HG03342 (cell line): ENCODE results near the gene SMARCD3.

Source experiments
- ATAC-seq: cut with Tn5 transposase; IDR thresholded peaks from one replicate; pipeline ENCODE4 v1.9.1; 2021; ENCODE audit warnings: mild to moderate bottlenecking, moderate library complexity; ENCODE audit not compliant: unreplicated experiment

The SMARCD3 gene

GRCh38 chr7:151248346-151249033 is at the start of gene SMARCD3:
TSS of gene SMARCD3 (minus strand) at chr7:151248694. CDS start at chr7:151248562, 132 bp downstream.
- ATAC-seq = no peak

- ATAC-seq = no peak
Measured at GRCh38 chr7:151296202-151296992, 47.9 kb upstream of the SMARCD3 start.

GRCh38 chr7:151292850-151293249 is 44.4 kb upstream of the SMARCD3 start:
- ATAC-seq = no peak

DNA sequence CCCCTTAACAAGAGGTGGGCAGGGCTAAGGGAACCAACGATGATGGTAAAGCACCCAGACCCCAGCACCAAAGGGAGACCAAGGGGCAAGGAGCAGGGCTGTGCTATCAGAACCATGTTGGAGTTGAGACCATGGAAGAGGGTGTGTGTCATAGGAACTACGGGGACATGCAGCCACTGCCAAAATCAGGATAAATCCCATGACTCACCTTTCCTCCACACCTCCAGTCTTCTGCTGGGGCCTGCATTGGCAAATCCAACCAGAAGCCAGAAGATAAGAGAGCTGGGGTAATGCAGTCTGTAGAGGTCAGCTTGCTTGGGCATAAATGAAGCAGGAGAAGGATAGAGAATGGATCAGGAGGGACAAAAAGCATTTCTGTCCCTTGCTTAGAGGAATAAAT is 42.7 kb upstream of the SMARCD3 start:
- ATAC-seq = no peak

GRCh38 chr7:151290355-151290760 is 41.9 kb upstream of the SMARCD3 start:
- no peak for ATAC-seq

DNA sequence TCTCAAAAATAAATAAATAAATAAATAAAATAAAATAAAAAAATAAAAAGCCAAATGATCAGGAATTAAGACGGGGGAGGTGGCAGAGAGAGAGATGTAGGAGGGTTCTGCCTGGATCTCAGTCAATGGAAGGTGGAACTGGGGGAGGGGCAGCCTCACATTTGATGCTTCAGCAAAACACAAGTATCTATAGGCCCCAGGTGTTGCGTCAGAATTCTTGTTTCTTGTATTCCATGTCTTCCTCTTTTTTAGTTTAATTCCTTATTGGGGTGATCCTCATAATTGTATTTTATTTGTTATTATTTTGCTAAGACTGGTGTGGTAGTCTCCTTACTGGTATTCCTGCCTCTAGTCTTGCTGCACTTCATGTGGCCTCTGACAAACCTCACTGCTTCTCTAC is 41.4 kb upstream of the SMARCD3 start:
- no peak for ATAC-seq

DNA sequence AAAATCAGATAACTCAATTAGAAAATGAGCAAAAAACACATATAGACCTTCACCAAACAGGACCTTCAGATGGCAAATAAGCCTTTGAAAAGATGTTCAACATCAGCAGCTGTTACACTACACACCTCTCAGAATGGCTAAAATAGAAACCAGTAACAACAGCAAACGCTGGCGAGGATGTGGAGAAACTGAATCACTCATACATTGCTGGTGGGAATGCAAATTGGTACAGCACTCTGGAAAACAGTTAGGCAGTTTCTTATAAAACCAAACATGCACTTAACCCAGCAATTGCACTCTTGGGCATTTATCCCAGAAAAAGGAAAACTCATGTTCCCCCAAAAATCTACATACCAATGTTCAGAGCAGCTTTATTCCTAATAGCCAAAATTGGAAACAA is 37.7 kb upstream of the SMARCD3 start:
- no peak for ATAC-seq

GRCh38 chr7:151283302-151283701 is 34.8 kb upstream of the SMARCD3 start:
- no peak for ATAC-seq

- ATAC-seq = no peak
Measured at GRCh38 chr7:151282111-151282510, 33.6 kb upstream of the SMARCD3 start.

- no peak for ATAC-seq
Measured at GRCh38 chr7:151281686-151282085, 33.2 kb upstream of the SMARCD3 start.

DNA sequence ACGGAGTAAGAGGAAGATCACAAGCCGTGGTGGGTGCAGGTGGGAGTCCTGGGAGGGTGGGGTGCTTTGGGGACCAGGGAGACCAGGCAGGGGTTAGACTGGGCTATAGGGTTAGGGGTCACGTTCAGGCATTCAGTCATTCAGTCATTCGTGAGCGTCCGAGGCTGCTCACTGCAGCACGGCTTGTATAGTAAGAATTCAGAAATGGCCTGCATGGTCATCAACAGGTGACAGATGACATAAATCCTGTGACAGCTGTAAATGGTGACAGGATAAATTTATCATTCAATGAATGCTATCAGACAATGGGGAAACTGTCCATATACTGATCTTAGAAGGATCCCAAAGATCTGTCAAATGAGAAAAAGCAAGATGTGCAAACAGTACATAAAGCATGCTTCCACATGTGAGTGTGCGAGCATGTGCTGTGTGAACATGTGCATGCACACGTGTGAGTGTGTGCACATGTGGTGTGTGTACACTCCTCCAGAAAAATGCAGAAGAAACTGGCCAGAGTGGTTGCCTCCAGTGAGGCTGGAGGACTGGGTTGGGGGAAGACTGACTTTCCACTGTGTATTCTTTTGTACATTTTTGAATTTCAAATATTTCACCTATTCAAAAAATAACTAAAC is 32.0 kb upstream of the SMARCD3 start:
- ATAC-seq = no peak

GRCh38 chr7:151279868-151280267 is 31.4 kb upstream of the SMARCD3 start:
- no peak for ATAC-seq

DNA sequence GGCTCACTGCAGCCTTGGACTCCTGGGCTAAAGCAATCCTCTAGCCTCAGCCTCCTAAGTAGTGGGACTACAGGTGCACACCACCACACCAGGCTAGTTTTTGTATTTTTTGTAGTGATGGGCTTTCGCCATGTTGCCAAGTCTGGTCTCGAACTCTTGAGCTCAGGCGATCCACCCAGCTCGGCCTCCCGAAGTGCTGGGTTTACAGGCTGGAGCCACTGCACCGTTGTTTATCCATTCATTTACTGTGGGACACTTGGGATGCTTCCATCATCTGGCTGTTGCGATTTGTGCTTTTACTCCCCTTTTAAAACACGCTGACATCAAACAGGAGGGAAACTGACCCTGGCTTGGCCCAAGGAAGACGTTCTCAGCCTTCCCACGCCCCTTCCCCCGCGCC is 30.5 kb upstream of the SMARCD3 start:
- ATAC-seq = no peak

DNA sequence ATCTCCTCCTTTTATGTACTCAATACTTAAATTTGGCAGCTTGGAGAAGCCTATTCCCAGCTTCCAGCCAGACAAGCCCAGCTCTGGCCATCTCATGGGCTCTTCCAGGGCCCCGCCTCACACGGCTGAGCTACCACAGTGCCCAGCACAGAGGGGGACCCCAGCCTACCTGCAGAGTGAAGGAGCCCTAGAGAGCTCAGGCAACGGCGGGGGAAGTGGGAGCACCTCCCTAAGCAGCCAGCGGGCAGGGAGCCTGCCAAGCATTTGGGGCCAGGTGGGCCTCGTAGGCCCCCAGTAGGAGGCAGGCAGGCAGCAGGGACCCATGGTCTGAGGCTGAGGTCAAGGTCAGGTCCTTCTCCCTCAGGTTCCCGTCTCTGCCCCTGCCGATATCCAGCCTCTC is 29.1 kb upstream of the SMARCD3 start:
- no peak for ATAC-seq

DNA sequence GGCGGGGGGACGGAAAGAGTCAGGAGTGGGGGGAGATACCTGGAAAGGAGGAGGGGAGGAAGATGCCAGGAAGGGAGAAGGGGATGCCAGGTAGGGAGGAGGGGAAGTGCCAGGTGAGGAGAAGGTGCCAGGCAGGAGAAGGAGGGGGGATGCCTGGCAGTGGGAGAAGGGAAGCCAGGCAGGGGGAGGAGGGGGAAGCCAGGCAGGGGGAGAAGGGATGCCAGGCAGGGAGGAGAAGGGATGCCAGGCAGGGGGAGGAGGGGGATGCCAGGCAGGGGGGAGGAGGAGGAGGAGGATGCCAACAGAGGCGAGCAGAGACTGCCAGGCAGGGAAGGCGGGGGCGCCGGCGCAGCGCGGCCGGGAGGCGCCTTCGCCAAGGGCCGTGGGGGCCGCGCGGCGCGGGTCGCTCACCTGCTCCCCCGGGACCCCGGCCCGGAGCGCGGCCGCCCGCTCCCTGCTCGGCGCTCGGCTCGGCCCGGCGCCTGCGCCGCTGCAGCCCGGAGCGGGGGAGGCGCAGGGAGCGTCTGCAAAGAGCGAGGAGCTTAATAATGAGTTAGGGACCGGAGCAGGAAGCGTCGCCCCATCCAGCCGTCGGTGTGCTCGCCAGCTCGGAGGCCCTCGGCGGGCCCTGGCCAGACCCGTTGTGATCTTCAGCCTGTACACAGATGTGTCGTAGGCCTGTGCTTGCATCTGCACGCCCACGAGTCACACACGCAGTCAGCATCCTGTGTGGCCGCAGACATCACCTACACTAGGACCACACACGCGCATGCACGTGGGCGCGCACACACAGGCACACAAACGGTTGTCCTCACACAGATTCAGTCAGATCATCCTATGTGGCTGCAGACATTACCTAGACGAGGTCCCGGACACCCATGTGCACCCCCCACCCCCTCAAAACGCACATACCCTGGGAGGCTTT is 28.4 kb upstream of the SMARCD3 start:
- no peak for ATAC-seq

GRCh38 chr7:151275813-151276577 is 27.5 kb upstream of the SMARCD3 start:
- no peak for ATAC-seq

DNA sequence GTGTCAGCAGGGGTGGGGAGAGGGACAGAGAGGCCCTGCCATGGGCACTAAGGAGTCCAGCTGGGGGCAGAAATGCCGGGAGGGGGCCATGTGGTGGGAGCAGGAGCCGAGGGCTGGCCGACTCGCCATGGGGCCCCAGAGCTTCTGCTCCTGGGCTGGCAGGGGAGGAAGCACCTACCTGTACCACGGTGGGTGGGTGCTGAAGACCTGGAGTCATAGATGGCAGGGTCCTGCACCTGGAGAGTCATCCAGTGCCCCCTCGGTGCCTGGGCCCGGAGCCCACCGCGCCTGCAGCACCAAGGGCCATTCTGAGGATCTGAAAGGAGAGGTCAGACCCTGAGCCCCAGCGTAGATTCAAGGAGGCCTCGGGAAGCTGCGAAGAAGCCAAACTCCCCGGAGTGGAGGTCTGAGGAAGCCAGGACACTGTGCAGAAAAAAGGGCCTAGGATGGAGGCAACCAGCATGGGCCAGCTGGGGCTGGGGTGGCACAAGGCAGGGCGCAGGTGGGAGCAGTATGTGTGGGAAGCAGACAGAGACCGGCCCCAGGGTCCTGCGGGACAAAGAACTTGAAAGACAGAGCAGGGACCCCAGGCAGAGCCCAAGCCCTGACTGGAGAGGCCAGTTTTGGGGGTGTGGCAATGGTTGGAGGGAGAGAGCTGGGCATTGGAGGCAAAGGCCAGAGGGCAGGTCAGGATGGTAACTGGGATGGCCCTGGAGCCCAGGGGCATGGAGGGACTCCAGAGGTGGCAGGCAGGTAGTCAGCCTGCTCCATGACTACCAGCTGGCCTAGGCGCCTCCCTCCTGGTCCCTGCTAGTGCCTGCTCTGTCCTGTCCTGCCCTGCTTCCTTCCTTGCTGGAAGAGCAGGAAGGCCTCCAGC is 26.7 kb upstream of the SMARCD3 start:
- no peak for ATAC-seq

DNA sequence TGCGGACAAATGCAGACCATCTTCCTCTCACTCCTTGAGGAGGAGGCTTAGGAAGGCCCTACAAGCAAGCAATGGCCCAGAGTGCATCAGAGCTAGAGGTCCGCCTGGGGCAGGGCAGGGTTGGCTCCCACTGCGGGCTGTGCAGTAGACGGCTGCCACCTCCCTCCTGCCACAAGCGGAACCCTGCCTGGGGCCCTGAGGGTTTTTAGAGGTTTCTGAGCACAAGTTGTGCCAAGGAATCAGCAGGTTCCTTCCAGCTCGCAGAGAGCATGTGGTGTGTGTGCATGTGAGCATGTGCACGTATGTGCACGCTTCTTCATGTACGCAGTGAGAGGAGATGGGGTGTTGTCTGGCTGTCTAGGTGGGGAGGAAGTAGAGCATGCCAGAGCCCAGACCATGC is 25.9 kb upstream of the SMARCD3 start:
- no peak for ATAC-seq
